Muscle of leg (tissue), 11 donors: Measurements from ENCODE around the gene ADGRF1. TPM values are rescaled to one million over a fixed set of nuclear protein-coding genes. Genes with fewer than 3 reads are reported as not detected.
A peak's percentile ranks its signal among the peaks of the same experiment; 100 is the strongest.
"Not testable (repeated sequence)": the region's sequence is repeated elsewhere in the genome, so short reads cannot be mapped to it uniquely, and the experiment has no call there.

Source experiments
- DNase-seq: peaks from one replicate; pipeline ENCODE4 v3.0.0; 2013
- H3K27ac ChIP-seq: one replicate; pipeline ENCODE4 v1.5.1; 2013; ENCODE audit warnings: mild to moderate bottlenecking, low read length, control low read depth
- H3K27me3 ChIP-seq: one replicate; pipeline ENCODE4 v1.6.1; 2013; ENCODE audit warnings: low read length; ENCODE audit not compliant: control insufficient read depth, insufficient read depth
- H3K36me3 ChIP-seq: one replicate; pipeline ENCODE4 v1.6.1; 2013; ENCODE audit warnings: low read length; ENCODE audit not compliant: control insufficient read depth, insufficient read depth
- H3K4me1 ChIP-seq: one replicate; pipeline ENCODE4 v1.6.1; 2013; ENCODE audit warnings: low read length; ENCODE audit not compliant: control insufficient read depth, insufficient read depth
- H3K4me3 ChIP-seq: one replicate; pipeline ENCODE4 v1.5.1; 2013; ENCODE audit warnings: low read length, control low read depth
- H3K9me3 ChIP-seq: replicated peaks from 2 replicates; pipeline ENCODE4 v1.6.1; 2013; ENCODE audit warnings: low read depth, low read length; ENCODE audit not compliant: control insufficient read depth
- WGBS: methylation state at CpG from one replicate; pipeline ENCODE4 v1.1.5; 2013; ENCODE audit warnings: missing lambda C conversion rate; ENCODE audit not compliant: insufficient coverage; 5-methylcytosine and 5-hydroxymethylcytosine counted together
- polyA plus RNA-seq, 8 donors: library from polyadenylated mRNA; unstranded; fragments of 120-200 nt; gene quantifications; one replicate each; pipeline versions ENCODE4 v1.2.1 to v1.2.3, GENCODE V29; 2013; ENCODE audit warnings: inconsistent platforms in 1 of 8, low replicate concordance in 1 of 8; ENCODE audit not compliant: insufficient read length in 8 of 8, insufficient read depth in 1 of 8
- total RNA-seq: library from RNA; stranded (reverse); fragments of 120-200 nt; gene quantifications from one replicate; pipeline ENCODE4 v1.2.4, GENCODE V29; 2013

ADGRF1 gene
- total and polyA plus RNA-seq, 9 donors = 0.03 to 0.16 (median 0.05) TPM; not detected in 5

DNA sequence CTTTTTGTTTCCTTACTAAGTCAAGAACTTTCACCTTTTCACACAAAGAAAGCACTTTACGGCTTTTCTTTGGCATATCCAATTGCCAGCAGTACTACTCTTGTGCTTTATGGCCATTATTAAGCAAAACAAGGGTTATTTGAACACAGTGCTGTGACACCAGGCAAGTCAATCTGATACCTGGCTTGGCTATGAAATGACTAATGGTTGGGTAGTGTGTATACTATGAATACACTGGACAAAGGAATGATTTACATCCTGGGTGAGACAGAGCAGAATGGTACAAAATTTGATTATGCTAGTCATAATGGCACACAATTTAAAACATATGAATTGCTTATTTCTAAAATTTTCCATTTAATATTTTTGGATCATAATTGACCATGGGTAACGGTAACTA is 22.1 kb upstream of the ADGRF1 start:
- Histone ChIP-seq H3K4me3 (no peak overlapping the region), H3K36me3 (no peaks in the 10 kb centered on the region), H3K27ac (no peak overlapping the region), H3K27me3 (no peaks in the 10 kb centered on the region), H3K9me3 (no peaks in the 10 kb centered on the region), H3K4me1 (peaks cover 7% of the 10 kb centered on the region)
- no peak for DNase-seq
- WGBS = 100% methylated on average over 1 of the region's 2 CpGs

DNA sequence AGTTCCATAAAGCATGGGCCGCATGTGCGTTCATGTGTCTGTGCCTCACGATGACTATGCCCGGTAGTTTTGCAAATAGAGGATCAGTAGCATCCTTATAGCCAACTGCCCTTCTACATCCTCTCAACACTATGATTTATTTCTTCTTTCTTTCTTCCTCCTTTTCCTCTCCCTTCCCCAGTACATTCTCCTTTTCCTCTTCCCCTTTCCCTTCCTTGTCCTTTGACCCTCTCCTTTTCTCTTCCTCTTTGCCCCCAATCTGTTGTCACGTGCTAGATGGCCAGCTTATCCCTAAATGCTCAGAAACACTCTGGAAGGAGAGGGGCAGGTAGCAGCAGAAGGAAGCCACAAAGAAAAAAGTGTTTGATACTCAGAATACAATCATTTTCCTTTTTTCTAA is 20.2 kb upstream of the ADGRF1 start:
- Histone ChIP-seq H3K9me3 (no peaks in the 10 kb centered on the region), H3K4me3 (no peak overlapping the region), H3K36me3 (no peaks in the 10 kb centered on the region), H3K4me1 (peaks cover 7% of the 10 kb centered on the region), H3K27ac (no peak overlapping the region), H3K27me3 (no peaks in the 10 kb centered on the region)
- DNase-seq = no peak
- WGBS = 89% methylated on average over 4 of the region's 5 CpGs

DNA sequence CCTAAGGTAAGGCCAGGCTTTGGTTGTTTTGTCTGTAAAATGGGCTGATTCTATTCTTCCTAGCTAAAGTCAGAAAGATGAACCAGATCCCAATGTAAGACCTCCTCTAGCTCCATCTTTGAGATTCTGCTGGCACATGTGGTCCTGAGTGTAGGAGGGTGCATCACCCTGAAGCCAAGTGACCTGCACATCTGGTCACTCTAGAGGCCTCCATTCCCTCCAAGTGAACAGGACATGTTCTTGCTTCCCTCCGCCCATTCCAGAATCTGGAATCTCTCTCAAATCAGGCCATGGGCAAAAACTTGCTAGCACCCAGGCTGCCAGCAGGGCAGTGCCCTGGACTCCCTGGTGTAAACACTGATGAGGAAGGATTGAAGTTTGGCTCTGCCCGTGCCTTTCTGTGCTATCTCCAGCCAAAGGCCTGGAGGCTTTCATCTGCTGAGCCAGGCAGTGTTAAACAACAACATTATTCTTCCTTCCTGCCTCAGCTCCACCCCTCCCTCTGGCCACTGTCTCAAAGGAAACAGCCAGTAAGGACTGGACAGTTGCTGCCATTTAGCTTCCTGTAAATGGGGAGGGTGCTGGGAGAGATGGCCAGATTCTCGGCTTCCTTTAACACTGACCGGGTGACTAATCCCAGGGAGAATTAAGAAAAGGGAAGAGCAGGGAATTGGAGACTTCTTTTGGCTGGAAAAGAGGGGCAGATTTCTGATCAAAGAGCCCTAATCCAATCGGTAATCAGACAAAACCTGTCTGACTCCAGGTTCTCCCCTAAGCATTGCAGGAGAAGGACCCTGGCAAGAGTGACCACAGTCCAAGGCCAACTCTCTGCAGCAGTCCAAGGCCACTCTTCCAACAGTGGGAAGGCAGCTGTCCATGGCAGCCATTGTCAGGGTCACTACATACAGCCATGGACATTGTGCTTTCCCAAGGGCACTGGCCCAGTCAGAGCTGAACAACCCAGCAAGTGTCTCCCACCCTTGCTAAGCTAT is 19.5 kb upstream of the ADGRF1 start:
- H3K27me3 ChIP-seq = no peaks in the 10 kb centered on the region
- no peak overlapping the region for H3K4me3 ChIP-seq
- no peaks in the 10 kb centered on the region for H3K36me3 ChIP-seq
- no peaks in the 10 kb centered on the region for H3K9me3 ChIP-seq
- 43% methylated on average over 3 of the region's 5 CpGs for WGBS
- DNase-seq = peak; percentile 62
- no peak overlapping the region for H3K27ac ChIP-seq
- H3K4me1 ChIP-seq = peaks cover 7% of the 10 kb centered on the region

DNA sequence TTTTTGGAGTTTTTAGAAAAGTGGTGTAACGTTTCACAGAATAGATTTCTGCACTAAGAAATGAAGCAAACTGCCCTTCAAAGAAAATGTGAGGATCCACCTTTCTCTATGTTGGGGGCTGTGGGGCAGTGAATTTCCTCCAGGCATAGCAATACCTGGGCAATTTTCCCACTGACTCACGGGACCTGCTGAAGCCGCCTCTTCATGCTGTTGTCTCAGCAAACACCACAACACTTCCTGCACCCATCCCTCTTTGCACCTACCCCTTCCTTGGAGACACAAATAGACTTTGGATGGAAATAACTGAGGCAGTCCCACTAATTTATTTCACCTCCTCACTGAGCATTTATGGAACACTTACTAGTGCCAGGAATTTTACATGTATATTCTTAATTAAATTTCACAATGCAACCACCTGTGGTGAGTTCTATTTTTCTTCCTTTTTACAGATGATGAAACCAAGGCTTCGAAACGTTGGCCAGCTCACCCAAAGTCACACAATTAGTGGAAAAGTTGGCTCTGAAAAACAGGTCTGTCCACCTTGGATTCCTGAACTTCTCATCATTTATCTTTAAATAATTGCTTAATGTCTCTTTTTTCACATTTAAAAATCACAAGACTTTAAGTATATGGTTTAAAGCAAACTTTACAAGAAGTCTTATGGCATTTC is 17.2 kb upstream of the ADGRF1 start:
- Histone ChIP-seq H3K27me3 (no peaks in the 10 kb centered on the region), H3K9me3 (no peaks in the 10 kb centered on the region), H3K27ac (no peak overlapping the region), H3K4me1 (peaks cover 7% of the 10 kb centered on the region), H3K36me3 (no peaks in the 10 kb centered on the region), H3K4me3 (no peak overlapping the region)
- WGBS = no CpG with 5 or more reads among the region's 5 CpGs
- no peak for DNase-seq

DNA sequence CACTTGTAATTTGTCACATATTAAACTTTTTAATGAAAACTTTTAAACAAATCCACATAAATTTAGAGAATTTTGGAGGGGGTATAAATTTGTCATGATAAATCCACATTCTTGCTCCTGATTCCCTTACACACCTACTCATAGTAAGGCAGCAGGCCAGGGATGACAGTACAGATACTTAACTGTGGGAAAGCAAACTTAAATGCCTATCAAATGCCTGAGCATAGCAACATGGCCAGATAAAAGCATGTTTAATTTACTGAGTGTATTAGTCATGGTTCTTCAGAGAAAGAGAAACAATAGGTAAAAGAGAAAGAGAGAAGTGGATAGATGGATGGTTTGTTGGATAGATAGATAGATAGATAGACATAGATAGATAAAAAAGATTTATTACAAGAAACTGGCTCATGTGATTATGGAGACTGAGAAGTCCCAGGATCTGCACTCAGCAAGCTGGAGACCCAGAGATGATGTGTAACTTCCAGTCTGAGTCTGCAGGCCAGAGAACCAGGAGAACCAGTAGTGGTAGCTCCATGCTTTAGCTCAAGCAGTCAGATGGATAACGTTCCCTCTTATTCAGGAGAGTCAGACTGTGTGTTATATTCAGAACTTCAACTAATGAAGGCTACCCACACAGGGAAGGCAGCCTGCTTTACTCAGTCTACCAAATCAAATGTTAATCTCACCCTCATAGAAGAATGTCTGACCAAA is 15.9 kb upstream of the ADGRF1 start:
- no peak overlapping the region for H3K27ac ChIP-seq
- no peak overlapping the region for H3K4me3 ChIP-seq
- no CpG with 5 or more reads among the region's 1 CpG for WGBS
- H3K27me3 ChIP-seq = no peaks in the 10 kb centered on the region
- peaks cover 7% of the 10 kb centered on the region for H3K4me1 ChIP-seq
- DNase-seq = no peak
- no peaks in the 10 kb centered on the region for H3K36me3 ChIP-seq
- no peaks in the 10 kb centered on the region for H3K9me3 ChIP-seq

DNA sequence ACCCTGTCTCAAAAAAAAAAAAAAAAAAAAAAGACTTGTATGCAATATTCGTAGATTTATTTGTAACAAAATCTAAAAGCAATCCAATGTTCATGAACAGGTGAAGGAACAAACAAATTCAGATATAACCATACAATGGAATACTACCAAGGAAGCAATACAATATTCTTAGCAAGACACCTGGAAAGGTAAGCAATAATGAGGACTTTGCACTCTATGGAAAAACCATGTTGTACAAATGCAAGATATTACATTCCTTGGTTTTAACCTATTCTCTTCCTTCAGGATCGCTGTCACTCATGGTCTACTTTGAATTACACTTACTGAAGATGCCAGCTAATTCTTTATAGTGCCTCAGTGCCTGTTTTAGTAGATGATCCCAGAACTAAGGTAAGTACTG is 14.7 kb upstream of the ADGRF1 start:
- H3K4me1 ChIP-seq = peaks cover 7% of the 10 kb centered on the region
- no peak overlapping the region for H3K4me3 ChIP-seq
- no peaks in the 10 kb centered on the region for H3K27me3 ChIP-seq
- H3K27ac ChIP-seq = no peak overlapping the region
- no peak for DNase-seq
- WGBS = no CpG with 5 or more reads among the region's 2 CpGs
- H3K36me3 ChIP-seq = no peaks in the 10 kb centered on the region
- H3K9me3 ChIP-seq = no peaks in the 10 kb centered on the region

DNA sequence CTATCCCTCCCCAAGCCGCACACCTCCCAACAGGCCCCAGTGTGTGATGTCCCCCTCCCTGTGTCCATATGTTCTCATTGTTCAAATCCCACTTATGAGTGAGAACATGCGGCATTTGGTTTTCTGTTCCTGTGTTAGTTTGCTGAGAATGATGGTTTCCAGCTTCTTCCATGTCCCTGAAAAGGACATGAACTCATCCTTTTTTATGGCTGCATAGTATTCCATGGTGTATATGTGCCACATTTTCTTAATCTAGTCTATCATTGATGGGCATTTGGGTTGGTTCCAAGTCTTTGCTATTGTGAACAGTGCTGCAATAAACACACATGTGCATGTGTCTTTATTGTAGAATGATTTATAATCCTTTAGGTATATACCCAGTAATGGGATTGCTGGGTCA is 12.2 kb upstream of the ADGRF1 start:
- not testable (repeated sequence) for H3K4me3 ChIP-seq, H3K36me3 ChIP-seq, H3K4me1 ChIP-seq, H3K27ac ChIP-seq, H3K9me3 ChIP-seq, DNase-seq, H3K27me3 ChIP-seq
- no CpG with 5 or more reads among the region's 2 CpGs for WGBS

DNA sequence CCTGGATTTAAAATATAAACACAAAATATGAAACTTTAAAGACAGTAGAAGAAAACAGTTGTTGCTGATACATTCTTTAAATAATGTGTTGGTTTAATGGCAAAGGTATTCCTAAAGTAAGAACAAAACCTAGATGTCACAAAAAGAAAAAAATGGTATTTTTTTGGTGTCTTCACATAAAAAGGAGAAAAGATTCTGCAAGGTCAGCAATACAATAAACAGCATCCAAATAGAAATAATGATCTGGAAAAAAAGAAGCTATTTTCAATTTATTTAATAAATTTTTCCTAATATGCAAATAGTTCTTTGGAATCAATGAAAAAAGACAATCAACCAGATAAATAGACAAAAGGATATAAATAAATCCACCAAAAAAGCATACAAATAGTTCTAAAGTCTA is 6.5 kb upstream of the ADGRF1 start:
- DNase-seq = no peak
- Histone ChIP-seq H3K27ac (no peak overlapping the region), H3K4me1 (peaks cover 4% of the 10 kb centered on the region)

DNA sequence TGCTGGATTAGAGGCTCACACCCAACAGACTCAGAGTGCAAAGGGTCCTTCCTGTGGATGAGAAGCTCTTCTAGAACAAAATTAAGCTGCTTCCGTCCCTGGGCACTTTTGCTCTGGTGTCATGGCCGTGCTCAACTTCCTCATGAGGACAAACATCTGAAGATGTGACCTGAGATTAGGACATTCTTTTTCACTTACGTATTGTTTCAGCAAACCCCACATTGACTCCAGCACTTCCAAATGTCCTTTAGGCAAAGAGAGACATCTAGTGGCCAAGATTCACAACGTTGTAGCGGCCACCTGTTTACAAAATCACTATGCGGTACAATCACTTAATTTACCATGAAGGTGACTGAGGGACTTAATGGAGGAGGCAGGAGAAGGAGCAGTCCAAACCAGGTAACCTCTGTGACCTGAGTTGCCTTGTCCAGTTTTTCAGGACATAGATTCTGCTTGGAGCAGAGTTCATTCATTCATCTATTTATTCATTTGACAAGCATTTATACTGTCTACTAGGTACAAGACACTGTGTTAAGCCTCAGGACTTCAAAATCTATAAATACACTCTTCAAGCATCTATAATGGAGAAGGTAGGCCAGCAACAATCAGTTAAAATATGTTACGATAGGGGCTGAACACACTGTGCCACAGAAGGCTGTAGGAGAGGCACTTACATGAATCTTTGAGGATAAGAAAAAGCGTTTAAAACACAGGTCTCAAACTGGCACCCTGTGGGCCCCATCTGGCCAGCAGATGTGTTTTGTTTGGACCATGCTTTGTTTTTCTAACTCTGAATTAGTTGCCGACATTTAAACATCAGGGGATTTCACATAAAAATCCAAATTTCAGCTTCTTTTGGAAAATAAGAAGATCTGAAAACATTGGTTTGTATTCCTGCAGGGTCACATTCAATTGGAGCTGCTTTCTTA is 5.6 kb upstream of the ADGRF1 start:
- 8% methylated on average over 5 of the region's 9 CpGs for WGBS
- no peaks in the 10 kb centered on the region for H3K27me3 ChIP-seq
- DNase-seq = peak; percentile 84
- H3K27ac ChIP-seq = peak overlapping the region; percentile 9
- no peak overlapping the region for H3K4me3 ChIP-seq
- H3K36me3 ChIP-seq = no peaks in the 10 kb centered on the region
- no peaks in the 10 kb centered on the region for H3K9me3 ChIP-seq
- peaks cover 4% of the 10 kb centered on the region for H3K4me1 ChIP-seq

More for the DNA sequence above, 6.5 kb upstream of the ADGRF1 start:
- H3K27me3 ChIP-seq = no peaks in the 10 kb centered on the region
- no peaks in the 10 kb centered on the region for H3K9me3 ChIP-seq
- no peaks in the 10 kb centered on the region for H3K36me3 ChIP-seq
- H3K4me3 ChIP-seq = no peak overlapping the region
